GM19099 (cell line): ENCODE results near the gene CCDC136.

ENCODE experiments used
- POLR2A ChIP-seq: IDR thresholded peaks from 3 replicates; pipeline ENCODE4 v1.6.1; 2011; ENCODE audit warnings: low read depth; ENCODE audit not compliant: insufficient read length; ENCODE audit errors: extremely low read depth

Gene CCDC136

DNA sequence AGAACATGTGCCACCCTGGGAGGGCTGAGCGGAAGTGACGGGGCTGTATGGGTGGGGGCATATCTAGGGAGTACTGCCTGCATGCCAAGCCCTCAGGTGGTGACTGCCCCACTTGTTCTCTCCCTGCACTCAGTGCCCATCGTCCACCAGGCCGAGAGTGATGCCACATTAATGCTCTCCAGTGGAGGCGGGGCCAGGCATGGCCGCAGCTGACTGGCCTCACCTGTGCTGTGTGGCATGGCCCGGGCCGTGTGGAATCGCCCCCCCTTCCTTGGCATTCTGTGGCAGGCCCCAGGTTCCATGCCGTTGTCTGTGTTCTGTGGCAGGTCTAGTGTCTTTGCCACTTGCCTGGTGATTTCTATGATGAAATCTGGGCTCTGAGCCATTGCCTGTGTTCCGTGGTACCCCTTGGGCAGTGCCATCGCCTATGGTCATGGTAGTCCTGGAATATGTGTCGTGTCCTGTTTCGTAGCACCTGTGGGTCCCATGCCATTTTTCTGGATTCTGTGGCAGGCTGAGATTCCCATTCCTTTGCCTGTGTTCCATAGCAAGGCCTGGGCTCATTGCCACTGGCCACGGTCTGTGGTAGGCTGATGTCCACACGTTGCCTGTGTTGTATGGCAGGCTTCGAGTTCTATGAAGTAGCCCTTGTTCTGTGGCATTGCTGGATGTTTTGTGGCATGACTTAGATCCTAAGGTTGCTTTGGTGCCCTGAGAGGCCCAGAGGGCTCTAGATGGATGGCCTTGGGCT, 47.4 kb downstream of the CCDC136 start:
- TF ChIP-seq POLR2A: no peak

DNA sequence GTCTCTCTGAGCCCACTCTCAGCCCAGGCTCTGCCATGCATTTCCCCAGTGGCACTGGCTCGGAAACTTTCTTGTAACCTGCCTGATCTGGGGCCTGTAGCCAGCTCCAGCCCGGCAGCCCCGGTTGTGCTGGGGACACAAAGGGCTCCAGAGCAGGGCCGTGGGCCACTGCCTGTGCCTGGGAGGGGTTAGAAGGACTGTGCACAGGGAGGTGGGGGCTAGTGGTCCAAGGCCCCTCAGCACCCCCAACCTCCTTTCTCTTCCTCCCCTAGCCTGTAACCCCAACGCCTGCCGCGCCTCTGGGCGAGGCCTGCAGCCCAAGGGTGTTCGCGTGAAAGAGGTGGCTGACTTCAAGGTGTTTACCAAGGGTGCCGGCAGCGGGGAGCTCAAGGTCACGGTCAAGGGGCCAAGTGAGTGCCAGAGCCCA, 48.0 kb downstream of the CCDC136 start:
- TF ChIP-seq POLR2A: no peak

DNA sequence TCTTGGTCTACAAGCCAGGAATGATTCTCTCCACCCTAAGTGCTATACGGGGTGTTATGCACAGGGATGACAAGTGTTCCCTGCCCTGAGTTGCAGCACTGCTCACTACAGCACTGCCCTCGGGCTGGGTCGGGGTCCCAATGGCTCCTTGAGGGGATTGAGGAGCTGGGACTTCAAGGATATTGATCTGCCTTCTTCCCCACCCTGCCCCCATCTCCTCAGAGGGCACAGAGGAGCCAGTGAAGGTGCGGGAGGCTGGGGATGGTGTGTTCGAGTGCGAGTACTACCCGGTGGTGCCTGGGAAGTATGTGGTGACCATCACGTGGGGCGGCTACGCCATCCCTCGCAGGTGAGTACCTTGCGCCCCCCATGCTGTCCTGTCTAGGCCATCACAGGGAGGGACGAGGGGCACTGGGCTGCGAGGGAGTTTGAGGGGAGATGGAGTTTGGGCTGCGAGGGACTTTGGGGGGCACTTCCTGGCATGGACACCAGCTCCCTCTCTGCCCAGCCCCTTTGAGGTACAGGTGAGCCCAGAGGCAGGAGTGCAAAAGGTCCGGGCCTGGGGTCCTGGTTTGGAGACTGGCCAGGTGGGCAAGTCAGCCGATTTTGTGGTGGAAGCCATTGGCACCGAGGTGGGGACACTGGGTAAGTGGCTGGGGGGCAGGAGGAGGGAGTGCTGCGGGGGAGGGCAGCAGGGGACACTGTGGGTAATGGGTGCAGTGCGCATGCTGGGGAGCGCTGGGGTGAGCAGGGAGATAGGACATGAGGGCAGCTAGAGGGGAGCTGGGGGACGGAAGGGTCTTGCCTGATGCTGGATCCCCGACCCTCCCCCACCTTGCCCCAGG, 48.8 kb downstream of the CCDC136 start:
- no peak for TF ChIP-seq POLR2A

DNA sequence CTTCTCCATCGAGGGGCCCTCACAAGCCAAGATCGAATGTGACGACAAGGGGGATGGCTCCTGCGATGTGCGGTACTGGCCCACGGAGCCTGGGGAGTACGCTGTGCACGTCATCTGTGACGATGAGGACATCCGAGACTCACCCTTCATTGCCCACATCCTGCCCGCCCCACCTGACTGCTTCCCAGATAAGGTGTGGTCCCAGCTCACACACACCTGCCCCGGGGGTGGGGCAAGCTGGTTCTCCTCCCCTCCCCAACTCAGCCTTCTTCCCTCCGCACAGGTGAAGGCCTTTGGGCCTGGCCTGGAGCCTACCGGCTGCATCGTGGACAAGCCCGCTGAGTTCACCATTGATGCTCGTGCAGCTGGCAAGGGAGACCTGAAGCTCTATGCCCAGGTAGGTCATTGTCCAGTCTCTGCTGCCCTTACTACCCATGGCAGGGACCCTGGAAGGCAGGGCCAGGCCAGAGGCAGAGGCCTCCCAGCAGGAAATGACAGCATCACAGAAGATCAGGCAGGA, 49.5 kb downstream of the CCDC136 start:
- TF ChIP-seq POLR2A: no peak

DNA sequence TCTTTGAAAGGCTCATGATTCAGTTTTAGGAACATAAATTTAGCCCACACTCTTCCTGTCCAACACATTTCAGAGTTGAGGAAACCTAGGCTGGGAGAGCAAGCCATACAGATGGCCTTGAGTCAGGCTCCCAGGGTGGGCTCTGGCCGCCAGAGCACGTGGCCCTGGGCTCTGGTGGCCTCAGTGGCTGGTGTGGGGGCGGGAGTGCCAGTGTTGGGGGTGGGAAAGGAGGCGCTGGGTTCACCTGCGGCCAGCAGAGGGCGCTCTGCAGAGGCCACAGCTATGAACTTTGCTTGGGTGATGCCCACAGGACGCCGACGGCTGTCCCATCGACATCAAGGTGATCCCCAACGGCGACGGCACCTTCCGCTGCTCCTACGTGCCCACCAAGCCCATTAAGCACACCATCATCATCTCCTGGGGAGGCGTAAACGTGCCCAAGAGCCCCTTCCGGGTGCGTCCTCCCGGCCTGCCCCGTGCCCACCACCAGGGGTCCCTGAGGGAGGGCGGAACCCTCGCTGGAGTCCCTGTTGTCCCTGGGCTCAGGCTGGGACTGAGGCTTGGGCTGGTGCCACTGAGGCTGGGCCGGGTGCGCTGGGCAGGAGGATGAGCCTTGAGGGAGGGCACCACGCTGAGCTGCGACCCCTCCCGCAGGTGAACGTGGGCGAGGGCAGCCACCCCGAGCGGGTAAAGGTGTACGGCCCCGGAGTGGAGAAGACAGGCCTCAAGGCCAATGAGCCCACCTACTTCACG, 50.3 kb downstream of the CCDC136 start:
- no peak for TF ChIP-seq POLR2A

DNA sequence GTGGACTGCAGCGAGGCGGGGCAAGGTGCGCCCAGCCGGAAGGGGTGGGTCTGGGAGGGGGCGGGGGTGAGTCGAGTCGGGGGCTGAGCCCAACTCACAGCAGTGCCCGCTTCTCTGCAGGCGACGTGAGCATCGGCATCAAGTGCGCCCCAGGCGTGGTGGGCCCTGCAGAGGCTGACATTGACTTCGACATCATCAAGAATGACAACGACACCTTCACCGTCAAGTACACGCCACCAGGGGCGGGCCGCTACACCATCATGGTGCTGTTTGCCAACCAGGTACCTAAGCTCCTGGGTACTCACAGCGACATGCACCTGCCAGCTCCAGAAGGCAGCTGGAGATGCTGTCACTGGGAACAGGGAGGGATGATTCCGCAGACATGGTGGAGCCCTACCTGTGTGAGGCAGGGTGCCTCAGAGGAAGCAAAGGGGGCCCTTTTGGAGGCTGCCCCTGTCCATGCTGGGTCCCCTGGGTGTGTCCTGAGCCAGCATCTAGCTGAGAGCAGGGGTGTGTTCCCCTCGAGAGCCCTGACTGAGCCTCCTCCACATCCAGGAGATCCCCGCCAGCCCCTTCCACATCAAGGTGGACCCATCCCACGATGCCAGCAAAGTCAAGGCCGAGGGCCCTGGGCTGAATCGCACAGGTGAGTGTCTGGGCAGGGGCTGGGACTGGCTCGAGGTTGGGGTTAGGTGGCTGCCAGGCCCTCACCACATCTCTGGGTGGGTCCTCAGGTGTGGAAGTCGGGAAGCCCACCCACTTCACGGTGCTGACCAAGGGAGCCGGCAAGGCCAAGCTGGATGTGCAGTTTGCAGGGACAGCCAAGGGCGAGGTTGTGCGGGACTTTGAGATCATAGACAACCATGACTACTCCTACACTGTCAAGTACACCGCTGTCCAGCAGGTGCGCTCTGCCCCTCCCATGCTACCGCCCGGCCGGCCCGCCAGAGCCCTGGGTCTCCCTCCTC, 51.2 kb downstream of the CCDC136 start:
- TF ChIP-seq POLR2A: no peak

DNA sequence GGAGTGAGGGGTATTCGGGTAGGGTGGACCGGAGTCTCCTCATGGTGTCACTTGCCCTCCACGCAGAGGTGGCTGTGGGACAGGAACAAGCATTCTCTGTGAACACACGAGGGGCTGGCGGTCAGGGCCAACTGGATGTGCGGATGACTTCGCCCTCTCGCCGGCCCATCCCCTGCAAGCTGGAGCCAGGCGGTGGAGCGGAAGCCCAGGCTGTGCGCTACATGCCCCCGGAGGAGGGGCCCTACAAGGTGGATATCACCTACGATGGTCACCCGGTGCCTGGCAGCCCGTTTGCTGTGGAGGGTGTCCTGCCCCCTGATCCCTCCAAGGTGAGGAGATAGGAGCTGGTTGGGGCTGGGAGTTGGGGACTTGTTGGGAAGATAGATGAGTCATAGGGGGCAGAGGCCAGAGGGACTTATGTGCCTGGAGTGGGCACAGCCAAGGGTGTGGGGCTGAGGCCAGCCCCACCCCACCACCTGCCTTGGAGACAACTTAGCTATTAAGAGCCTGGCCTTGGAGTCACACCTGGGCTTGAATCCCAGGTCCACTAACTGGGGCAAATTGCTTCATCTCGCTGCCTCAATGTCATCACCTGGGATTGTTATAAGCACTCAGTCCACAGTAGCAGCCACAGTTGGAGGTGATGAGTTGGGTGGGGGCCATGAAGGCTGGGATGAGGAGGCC, 52.3 kb downstream of the CCDC136 start:
- TF ChIP-seq POLR2A: no peak

DNA sequence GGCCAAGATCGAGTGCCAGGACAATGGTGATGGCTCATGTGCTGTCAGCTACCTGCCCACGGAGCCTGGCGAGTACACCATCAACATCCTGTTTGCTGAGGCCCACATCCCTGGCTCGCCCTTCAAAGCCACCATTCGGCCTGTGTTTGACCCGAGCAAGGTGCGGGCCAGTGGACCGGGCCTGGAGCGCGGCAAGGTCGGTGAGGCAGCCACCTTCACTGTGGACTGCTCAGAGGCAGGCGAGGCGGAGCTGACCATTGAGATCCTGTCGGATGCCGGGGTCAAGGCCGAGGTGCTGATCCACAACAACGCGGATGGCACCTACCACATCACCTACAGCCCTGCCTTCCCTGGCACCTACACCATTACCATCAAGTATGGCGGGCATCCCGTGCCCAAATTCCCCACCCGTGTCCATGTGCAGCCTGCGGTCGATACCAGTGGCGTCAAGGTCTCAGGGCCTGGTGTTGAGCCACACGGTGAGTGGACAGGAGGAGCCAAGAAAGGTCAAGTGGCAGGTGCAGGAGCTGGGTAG, 53.1 kb downstream of the CCDC136 start:
- no peak for TF ChIP-seq POLR2A

DNA sequence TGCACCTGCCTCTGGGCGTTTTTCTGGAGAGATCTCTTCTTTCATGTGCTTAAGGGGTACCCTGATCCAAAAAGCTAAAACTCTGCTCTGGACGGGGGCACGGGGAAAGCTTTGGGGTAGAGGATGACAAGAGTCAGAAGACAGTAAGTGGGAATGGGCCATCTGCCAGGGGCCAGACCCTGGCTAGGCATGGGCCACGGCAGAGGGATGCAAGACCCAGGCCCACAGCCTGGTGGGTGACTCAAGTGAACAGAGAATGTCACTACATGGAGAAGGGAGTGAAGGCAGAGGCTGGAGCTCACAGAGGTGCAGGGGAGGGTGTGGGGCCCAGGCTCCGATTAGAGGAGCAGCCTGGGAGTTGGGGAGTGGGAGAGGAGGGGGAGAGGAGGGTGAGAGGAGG, 53.7 kb downstream of the CCDC136 start:
- TF ChIP-seq POLR2A: no peak

DNA sequence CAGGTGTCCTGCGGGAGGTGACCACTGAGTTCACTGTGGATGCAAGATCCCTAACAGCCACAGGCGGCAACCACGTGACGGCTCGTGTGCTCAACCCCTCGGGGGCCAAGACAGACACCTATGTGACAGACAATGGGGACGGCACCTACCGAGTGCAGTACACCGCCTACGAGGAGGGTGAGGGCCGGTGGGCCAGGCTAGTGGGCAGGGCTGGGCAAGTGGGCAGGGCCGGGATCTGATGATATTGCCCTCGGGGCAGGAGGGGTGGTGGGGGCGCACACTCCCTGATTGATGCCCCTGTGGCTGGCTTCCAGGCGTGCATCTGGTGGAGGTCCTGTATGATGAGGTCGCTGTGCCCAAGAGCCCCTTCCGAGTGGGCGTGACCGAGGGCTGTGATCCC, 54.2 kb downstream of the CCDC136 start:
- TF ChIP-seq POLR2A: no peak

DNA sequence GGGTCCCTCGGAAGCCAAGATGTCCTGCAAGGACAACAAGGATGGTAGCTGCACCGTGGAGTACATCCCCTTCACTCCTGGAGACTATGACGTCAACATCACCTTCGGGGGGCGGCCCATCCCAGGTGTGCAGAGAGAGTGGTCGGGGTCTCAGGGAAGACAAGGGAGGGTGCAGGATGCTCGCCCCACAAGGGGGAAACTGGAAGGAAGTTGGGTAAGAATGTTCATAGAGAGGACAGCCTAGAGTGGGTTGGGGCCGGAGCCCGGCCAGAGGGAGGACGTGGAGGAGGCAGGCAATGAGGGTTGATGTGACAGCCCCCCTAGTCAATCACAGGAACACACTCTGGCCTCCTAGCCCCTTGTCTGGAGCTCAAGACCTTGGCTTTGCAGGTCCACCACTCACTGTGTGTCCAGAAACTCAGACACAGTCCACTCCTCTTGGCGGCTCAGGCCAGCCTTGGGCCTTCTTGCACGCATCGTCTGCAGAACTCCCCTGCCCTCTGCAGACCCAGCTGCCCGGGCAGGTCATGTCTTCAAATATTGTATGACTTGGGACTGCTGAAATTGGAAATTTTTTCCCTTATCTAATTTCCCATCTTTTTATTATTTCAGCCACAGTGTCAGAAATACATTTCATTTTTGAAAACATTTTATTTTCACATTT, 55.1 kb downstream of the CCDC136 start:
- no peak for TF ChIP-seq POLR2A

DNA sequence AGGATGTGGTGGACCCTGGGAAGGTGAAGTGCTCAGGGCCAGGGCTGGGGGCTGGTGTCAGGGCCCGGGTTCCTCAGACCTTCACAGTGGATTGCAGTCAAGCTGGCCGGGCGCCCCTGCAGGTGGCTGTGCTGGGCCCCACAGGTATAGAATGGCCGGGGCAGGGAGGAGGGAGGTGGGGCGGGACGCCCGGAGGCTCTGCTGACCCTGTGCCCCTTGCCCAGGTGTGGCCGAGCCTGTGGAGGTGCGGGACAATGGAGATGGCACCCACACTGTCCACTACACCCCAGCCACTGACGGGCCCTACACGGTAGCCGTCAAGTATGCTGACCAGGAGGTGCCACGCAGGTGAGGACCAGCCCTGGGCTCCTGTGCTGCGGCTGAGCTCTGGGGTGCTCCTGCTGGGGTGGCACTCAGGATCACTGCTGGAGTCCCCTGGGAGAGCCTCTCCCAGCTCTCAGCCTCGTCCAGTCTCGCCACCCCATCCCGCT, 56.0 kb downstream of the CCDC136 start:
- TF ChIP-seq POLR2A: no peak
